CD4-positive, alpha-beta T cell treated with Interleukin-1 beta for 1 hour (primary cell): Measurements from ENCODE around the gene RTP3.

Source experiments
- DNase-seq, 2 donors: peaks; one replicate each; pipeline ENCODE4 v3.0.0-alpha.2; 2020 to 2022

The RTP3 gene

GRCh38 chr3:46497556-46498265, at the start of gene RTP3:
RTP3 (plus strand) TSS chr3:46497976; CDS start chr3:46498063, 87 bp downstream.
- no peak for DNase-seq

GRCh38 chr3:46448721-46449120, 49.1 kb upstream of the RTP3 start:
- DNase-seq, result no peak

DNA sequence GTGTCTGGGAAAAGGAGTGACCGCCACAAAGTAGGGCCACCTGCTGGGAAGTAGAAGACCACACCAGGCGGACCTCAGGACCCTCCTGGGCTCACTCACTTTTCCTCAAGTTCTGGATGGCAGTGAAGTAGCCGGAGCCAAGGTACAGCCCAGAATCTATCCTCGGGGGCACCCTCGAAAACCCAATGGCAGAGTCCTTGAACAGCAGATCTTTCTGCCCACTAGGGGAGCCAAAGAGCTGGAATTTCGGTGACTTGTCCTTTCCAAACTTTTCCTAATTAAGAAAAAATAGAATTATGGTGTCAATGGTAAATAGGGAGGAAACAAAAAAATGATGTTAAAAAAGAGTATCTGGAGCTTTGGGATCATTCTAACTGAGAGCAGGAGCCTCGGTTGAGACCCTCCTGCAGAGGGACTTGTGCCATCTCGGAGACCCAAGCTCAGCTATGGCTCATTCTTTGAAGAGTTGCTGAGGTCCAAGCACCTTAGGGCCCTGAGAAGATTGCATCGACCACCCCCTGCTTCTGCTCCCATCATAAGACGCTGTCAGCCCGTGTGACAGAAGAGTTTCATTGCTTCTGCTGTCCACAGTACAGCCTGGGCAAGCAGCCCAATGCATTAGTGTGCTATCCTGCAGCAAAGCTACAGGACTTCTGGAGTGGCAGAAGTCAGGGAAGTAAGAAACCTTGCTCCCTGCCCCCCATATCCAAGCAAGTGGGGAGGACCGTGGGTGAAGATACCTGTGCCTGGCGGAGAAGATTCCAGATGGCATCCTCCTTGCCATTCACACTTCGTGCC, 47.8 kb upstream of the RTP3 start:
- no peak for DNase-seq

DNA sequence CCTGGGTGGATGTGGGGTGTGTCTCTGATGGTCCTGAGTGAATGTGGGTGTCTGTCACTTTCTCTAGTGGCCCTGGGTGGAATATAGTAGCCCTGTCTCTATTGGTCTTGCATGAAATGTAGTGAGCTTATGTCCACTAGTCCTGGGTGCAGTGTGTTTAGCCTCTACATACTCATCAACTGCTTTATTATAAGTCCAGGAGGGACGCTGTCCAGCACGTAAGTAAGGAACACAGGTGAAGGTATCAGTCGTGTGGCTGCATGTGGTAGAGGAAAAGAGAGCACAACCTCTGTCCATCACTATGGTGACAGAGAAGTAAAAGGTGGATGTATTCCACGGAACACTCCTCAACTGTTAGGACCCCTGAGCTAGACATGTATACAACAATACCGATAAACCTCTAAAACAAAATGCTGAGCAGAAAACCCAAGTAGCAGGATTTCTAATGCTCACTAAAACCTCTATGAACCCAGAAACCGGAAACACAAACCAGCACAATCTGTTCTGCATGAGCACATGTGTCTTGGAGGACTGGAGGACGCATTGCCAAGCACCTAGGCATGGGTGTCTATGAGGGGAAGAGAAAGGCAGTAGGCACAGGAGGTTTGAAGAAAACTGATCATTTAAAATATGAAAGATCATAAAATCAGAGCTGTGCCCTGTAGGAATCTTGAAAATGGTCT, 44.1 kb upstream of the RTP3 start:
- no peak for DNase-seq

GRCh38 chr3:46454209-46454595, 43.6 kb upstream of the RTP3 start:
- no peak for DNase-seq

DNA sequence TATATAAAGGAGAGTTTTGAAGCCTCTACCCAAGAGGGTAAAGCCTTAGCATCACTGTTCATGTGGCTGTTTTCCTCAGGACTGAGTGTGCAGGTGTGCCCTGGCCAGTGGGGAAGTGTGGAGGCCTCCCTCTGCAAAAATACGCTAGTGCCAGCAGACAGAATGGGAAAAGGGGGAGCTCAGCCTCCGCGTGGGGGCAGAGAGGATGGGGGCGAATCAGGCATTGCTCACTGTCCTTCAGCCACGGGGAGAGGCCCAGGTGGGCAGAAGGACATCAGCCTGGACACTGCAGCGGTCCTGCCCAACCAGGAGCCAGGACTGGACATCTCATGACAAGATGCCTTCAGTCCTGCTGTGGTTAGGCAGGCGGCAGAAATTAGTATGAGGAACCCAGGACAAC, 43.2 kb upstream of the RTP3 start:
- no peak for DNase-seq

- DNase-seq, result no peak
Measured at GRCh38 chr3:46455231-46456115, 42.3 kb upstream of the RTP3 start.

DNA sequence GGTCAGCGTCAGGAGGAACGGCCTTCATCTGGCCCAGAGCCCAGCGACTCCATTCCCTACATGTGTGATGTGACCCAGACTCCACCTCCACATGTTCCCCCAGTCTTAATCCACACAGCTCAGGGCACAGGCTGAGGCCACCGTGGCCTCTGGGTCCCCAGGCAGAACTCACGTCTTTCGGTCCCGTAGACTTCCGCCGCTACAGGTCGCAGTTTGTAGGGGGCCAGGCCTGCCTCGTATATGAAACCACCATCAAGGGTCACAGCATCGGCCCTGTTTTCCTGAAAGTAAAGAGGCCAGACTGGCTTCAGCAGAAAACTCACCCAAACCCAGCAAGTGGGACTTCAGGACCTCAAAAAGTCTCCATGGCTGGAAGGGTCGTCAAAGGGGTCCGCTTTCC, 41.7 kb upstream of the RTP3 start:
- DNase-seq, result no peak

GRCh38 chr3:46460051-46460450, 37.7 kb upstream of the RTP3 start:
- DNase-seq, result no peak

- no peak for DNase-seq
Measured at GRCh38 chr3:46462111-46462510, 35.7 kb upstream of the RTP3 start.

GRCh38 chr3:46462511-46462910, 35.3 kb upstream of the RTP3 start:
- no peak for DNase-seq

GRCh38 chr3:46463120-46463867, 34.5 kb upstream of the RTP3 start:
- no peak for DNase-seq

GRCh38 chr3:46463868-46464241, 33.9 kb upstream of the RTP3 start:
- no peak for DNase-seq

DNA sequence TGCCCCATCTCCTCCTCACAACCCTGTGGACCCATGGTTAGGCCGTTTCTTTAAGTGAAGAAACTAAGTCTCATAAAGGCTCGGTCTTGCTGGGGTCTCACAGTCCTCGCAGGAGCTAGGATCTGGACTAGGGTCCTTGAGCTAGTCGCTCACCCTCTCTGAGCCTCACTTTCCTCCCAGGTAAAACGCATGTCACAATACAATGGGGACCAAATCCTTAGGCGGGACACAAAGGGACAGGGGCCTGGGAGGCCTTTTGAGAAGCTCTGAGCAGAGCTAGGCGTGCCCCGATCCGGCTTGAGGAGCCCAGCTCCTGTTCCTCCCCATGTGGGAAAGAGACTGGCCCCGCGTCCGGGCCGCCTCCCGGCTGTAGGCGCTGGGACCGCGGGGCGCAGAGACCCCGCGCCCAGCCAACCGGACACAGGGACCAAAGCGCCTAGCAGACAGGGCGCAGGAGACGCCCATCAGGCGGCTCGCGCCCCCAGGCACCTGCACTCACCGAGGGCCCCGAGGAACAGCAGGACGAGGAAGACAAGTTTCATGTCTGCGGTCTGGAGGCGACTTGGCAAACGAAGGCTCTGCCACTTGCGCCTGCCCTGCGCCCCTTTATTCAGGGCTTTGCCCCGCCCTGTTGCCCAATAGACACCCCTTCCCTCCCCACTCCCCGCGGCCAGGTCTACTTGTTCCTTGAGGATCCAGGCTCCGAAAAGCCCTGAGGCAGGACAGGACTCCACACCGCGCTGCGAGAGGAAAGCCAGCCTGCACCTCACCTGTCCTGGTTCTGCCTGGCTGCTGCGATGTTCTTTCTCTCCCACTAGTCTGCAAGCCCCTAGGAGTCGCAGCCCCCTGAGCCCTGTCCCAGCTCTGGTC, 33.2 kb upstream of the RTP3 start, which contains the start of gene LTF:
TSS of gene LTF (minus strand) at position 580 of the 870 bp plus-strand sequence. CDS start at position 542, 38 bp downstream.
- no peak for DNase-seq

- DNase-seq, result no peak
Measured at GRCh38 chr3:46465196-46465520, 32.6 kb upstream of the RTP3 start.

DNA sequence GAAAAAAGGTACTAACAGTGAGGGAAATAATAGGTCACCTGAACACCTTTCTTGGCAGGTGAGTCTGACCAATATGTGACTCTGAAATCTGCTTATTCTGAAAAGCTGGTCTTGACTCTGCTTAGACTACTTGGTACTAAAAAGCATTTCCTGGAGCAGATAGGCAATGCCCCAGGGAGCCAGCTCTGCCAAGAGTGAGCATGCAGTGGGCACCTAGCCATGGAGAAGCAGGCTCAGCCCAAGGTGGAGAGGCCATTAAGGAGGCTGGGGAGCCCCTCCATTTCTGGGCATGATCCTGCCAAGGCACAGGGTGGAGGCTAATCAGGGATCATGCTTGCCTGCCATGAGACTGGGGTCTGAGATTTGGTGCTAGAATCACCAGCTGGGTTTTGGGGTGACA, 31.5 kb upstream of the RTP3 start:
- no peak for DNase-seq

- DNase-seq, result no peak
Measured at GRCh38 chr3:46466871-46467403, 30.8 kb upstream of the RTP3 start.

DNA sequence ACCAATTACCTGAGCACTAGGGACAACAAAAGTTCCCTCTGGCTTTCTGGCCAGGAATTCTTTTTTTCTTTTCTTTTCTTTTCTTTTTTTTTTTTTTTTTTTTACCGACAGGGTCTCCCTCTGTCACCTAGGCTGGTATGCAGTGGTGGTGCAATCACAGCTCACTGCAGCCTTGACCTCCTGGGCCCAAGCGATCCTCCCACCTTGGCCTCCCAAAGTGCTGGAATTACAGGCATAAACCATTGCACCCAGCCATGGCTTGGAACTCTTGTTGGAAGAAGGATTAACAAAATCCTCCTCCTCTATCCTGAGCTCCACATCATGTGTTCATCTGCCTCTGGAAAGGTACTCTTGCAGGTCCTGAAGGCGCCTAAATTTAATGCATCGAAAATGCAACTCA, 30.2 kb upstream of the RTP3 start:
- no peak for DNase-seq

GRCh38 chr3:46468753-46469600, 28.8 kb upstream of the RTP3 start:
- no peak for DNase-seq
